HFF-Myc (cell line): ENCODE results near the gene PCDHB16.
"Not testable (repeated sequence)": the region's sequence is repeated elsewhere in the genome, so short reads cannot be mapped to it uniquely, and the experiment has no call there.

Experiments
- DNase-seq: peaks from one replicate; pipeline ENCODE4 v3.0.0-alpha.2; 2011; ENCODE audit warnings: low read depth; ENCODE audit errors: extremely low read depth
- H3K4me3 ChIP-seq: replicated peaks from 2 replicates; pipeline ENCODE4 v1.5.1; 2011; ENCODE audit warnings: low read depth, mild to moderate bottlenecking, control low read depth, low read length
- TF ChIP-seq, protein P1 (sequence below): IDR thresholded peaks from 2 replicates; pipeline ENCODE4 v1.5.1; 2012; ENCODE audit warnings: mild to moderate bottlenecking, low read depth, low read length, control low read depth; ENCODE audit errors: missing control alignments

The PCDHB16 gene

GRCh38 chr5:141180313-141180712 is 1.9 kb upstream of the PCDHB16 start:
- DNase-seq, result no peak
- TF ChIP-seq, protein P1, sequence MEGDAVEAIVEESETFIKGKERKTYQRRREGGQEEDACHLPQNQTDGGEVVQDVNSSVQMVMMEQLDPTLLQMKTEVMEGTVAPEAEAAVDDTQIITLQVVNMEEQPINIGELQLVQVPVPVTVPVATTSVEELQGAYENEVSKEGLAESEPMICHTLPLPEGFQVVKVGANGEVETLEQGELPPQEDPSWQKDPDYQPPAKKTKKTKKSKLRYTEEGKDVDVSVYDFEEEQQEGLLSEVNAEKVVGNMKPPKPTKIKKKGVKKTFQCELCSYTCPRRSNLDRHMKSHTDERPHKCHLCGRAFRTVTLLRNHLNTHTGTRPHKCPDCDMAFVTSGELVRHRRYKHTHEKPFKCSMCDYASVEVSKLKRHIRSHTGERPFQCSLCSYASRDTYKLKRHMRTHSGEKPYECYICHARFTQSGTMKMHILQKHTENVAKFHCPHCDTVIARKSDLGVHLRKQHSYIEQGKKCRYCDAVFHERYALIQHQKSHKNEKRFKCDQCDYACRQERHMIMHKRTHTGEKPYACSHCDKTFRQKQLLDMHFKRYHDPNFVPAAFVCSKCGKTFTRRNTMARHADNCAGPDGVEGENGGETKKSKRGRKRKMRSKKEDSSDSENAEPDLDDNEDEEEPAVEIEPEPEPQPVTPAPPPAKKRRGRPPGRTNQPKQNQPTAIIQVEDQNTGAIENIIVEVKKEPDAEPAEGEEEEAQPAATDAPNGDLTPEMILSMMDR, result no peak
- H3K4me3 ChIP-seq, result no peak overlapping the region

- not testable (repeated sequence) for H3K4me3 ChIP-seq, DNase-seq
These were observed 2.1 kb downstream of the PCDHB16 start for GRCh38 chr5:141184117-141184855.

GRCh38 chr5:141186897-141187512 is 4.8 kb downstream of the PCDHB16 start, which contains the start of gene PCDHB9:
TSS of gene PCDHB9 (plus strand) at chr5:141187161. CDS start at chr5:141187319, 158 bp downstream.
- TF ChIP-seq, protein P1, result peak; percentile 54
- no peak for DNase-seq
- no peak within 1 kb of the TSS for H3K4me3 ChIP-seq

- H3K4me3 ChIP-seq, DNase-seq: not testable (repeated sequence)
These were observed 6.5 kb downstream of the PCDHB16 start for GRCh38 chr5:141188682-141189081.

DNA sequence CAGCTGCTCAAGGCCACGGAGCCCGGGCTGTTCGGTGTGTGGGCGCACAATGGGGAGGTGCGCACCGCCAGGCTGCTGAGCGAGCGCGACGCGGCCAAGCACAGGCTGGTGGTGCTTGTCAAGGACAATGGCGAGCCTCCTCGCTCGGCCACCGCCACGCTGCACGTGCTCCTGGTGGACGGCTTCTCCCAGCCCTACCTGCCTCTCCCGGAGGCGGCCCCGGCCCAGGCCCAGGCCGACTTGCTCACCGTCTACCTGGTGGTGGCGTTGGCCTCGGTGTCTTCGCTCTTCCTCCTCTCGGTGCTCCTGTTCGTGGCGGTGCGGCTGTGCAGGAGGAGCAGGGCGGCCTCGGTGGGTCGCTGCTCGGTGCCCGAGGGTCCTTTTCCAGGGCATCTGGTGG is 6.9 kb downstream of the PCDHB16 start:
- not testable (repeated sequence) for DNase-seq, H3K4me3 ChIP-seq

GRCh38 chr5:141192110-141192725 is 10.0 kb downstream of the PCDHB16 start, which contains the start of gene PCDHB10:
TSS of gene PCDHB10 (plus strand) at chr5:141192353. CDS start at chr5:141192553, 200 bp downstream.
- no peak within 1 kb of the TSS for H3K4me3 ChIP-seq
- no peak for DNase-seq
- TF ChIP-seq, protein P1, result peak; percentile 48

GRCh38 chr5:141194332-141194731 is 12.1 kb downstream of the PCDHB16 start:
- DNase-seq, H3K4me3 ChIP-seq: not testable (repeated sequence)

- TF ChIP-seq, protein P1, result no peak
- H3K4me3 ChIP-seq, result no peak overlapping the region
- no peak for DNase-seq
These were observed 14.2 kb downstream of the PCDHB16 start for GRCh38 chr5:141196363-141196762.
